Activated T-helper 1 cell treated with anti-CD3 and anti-CD28 coated beads, Interleukin-12 subunit alpha, Interleukin-12 subunit beta, Interleukin-2, Interleukin-4 antibody, amounts not matched to agents 30 ng/mL and 10 ng/mL and 1 ng/mL, durations not matched to agents 14 hours and 24 hours and 36 hours (primary cell): ENCODE results near the gene DPP8. TPM values are rescaled to one million over a fixed set of nuclear protein-coding genes. Genes with fewer than 3 reads are reported as not detected.
"Not testable (repeated sequence)": the region's sequence is repeated elsewhere in the genome, so short reads cannot be mapped to it uniquely, and the experiment has no call there.

Experiments
- DNase-seq: peaks from one replicate; pipeline ENCODE4 v3.0.0; 2021; ENCODE audit warnings: low spot score
- H3K27ac Mint-ChIP-seq: one replicate; pipeline ENCODE4 v1.8.0; 2021; ENCODE audit warnings: mild to moderate bottlenecking, mixed read lengths
- H3K27me3 Mint-ChIP-seq: one replicate; pipeline ENCODE4 v1.8.0; 2022; ENCODE audit warnings: mild to moderate bottlenecking, moderate library complexity, mixed read lengths; ENCODE audit not compliant: insufficient read depth
- H3K36me3 Mint-ChIP-seq: one replicate; pipeline ENCODE4 v1.8.0; 2021; ENCODE audit warnings: low read depth, mixed read lengths
- H3K4me1 Mint-ChIP-seq: one replicate; pipeline ENCODE4 v1.8.0; 2021; ENCODE audit warnings: low read depth, mixed read lengths
- H3K4me3 Mint-ChIP-seq: one replicate; pipeline ENCODE4 v1.8.0; 2021; ENCODE audit warnings: mild to moderate bottlenecking, moderate library complexity, mixed read lengths
- H3K9me3 Mint-ChIP-seq: one replicate; pipeline ENCODE4 v1.8.0; 2021; ENCODE audit warnings: mixed read lengths
- intact Hi-C: fragments of 100-400 bp; cut with micrococcal nuclease; formaldehyde crosslinking; loops from one replicate; pipeline ENCODE4 v1.15.1; 2024
- total RNA-seq: library from RNA; stranded (reverse); gene quantifications from 2 replicates; pipeline ENCODE4 v1.2.3, GENCODE V29; 2022

Gene DPP8
- total RNA-seq, 1 donor from 2014 or later = 34.8 TPM

DNA sequence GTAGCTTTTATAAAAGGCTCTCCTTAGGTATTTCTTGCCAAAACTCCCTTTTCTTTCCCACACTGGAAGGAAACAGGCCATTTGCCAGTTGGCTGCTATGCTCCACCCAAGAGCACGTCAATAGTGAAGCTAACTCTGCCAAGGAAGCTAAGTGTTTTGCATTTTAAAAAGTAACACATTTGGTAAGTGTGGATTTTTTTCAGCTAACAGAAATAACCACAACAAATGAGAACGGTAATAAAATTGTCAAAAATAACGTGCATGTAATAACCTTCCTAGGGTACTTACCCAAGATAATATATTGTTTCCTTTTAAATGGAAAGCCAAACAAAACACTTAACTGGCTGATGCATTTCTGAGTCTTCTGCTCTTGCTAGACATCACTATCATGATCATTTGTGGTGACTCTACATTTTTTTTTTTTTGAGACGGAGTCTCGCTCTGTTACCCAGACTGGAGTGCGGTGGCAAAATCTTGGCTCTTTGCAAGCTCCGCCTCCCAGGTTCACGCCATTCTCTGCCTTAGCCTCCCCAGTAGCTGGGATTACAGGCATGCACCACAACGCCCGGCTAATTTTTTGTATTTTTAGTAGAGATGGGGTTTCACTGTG, 4.6 kb downstream of the DPP8 start:
- no peaks in the 10 kb centered on the region for H3K27me3 Mint-ChIP-seq
- H3K9me3 Mint-ChIP-seq = no peaks in the 10 kb centered on the region
- H3K36me3 Mint-ChIP-seq = peaks cover 22% of the 10 kb centered on the region
- no peak for DNase-seq
- intact Hi-C loops = no loop called here
- no peak overlapping the region for H3K27ac Mint-ChIP-seq
- no peak overlapping the region for H3K4me3 Mint-ChIP-seq
- H3K4me1 Mint-ChIP-seq = peaks cover 40% of the 10 kb centered on the region

DNA sequence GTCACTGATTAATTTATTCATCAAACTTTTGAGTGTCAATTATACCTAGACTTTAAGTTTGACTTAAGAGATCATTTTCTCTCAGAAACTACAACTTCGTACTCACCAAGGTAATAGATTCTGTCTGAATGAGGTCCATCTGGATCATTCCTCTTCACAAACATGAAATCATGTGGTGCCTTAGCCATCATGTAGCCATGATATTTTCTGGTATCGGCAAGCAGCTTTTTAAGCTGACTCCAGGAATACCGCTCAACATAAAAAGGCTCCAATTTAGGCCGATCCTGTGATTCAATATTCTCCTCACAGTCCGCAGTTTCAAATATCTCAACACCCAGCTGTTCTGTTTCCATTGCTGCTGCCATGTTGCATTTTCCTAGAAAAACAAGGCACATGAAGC, 5.3 kb downstream of the DPP8 start:
- H3K4me3 Mint-ChIP-seq = no peak overlapping the region
- H3K9me3 Mint-ChIP-seq = no peaks in the 10 kb centered on the region
- H3K27ac Mint-ChIP-seq = no peak overlapping the region
- peaks cover 40% of the 10 kb centered on the region for H3K4me1 Mint-ChIP-seq
- no peaks in the 10 kb centered on the region for H3K27me3 Mint-ChIP-seq
- peaks cover 23% of the 10 kb centered on the region for H3K36me3 Mint-ChIP-seq
- DNase-seq = no peak
- intact Hi-C loops = no loop called here

- Mint-ChIP-seq H3K9me3 (no peaks in the 10 kb centered on the region), H3K4me3 (no peak overlapping the region), H3K27me3 (no peaks in the 10 kb centered on the region), H3K27ac (peak overlapping the region; percentile 4), H3K36me3 (peaks cover 26% of the 10 kb centered on the region), H3K4me1 (peaks cover 22% of the 10 kb centered on the region)
- DNase-seq = no peak
- intact Hi-C loops = no loop called here
Measured at GRCh38 chr15:65509321-65509720, 8.2 kb downstream of the DPP8 start.

- H3K9me3 Mint-ChIP-seq = no peaks in the 10 kb centered on the region
- DNase-seq = no peak
- H3K4me1 Mint-ChIP-seq = no peaks in the 10 kb centered on the region
- intact Hi-C loops = no loop called here
- no peak overlapping the region for H3K27ac Mint-ChIP-seq
- peaks cover 26% of the 10 kb centered on the region for H3K36me3 Mint-ChIP-seq
- no peaks in the 10 kb centered on the region for H3K27me3 Mint-ChIP-seq
- H3K4me3 Mint-ChIP-seq = no peak overlapping the region
Measured at GRCh38 chr15:65494076-65494475, 23.4 kb downstream of the DPP8 start.

- Mint-ChIP-seq H3K4me1 (no peaks in the 10 kb centered on the region), H3K27me3 (no peaks in the 10 kb centered on the region), H3K36me3 (peaks cover 31% of the 10 kb centered on the region), H3K9me3 (no peaks in the 10 kb centered on the region), H3K4me3 (no peak overlapping the region), H3K27ac (no peak overlapping the region)
- intact Hi-C loops = no loop called here
- DNase-seq = no peak
Measured at GRCh38 chr15:65484876-65485275, 32.6 kb downstream of the DPP8 start.

DNA sequence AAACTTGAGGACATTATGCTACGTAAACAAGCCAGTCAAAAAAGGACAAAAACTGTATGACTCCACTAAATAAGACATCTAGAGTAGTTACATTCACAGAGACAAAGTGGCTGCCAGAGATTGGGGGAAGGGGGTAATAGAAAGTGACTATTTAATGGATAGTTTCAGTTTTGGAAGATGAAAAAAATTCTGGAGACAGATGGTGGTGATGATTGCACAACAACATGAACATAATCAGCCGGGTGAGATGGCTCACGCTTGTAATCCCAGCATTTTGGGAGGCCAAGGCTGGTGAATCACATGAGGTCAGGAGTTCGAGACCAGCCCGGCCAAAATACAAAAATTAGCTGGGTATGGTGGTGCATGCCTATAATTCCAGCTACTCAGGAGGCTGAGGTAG, 40.6 kb downstream of the DPP8 start:
- H3K27me3 Mint-ChIP-seq = no peaks in the 10 kb centered on the region
- peaks cover 10% of the 10 kb centered on the region for H3K4me1 Mint-ChIP-seq
- no peak overlapping the region for H3K4me3 Mint-ChIP-seq
- no peak overlapping the region for H3K27ac Mint-ChIP-seq
- intact Hi-C loops = no loop called here
- peaks cover 25% of the 10 kb centered on the region for H3K36me3 Mint-ChIP-seq
- no peaks in the 10 kb centered on the region for H3K9me3 Mint-ChIP-seq
- DNase-seq = no peak

DNA sequence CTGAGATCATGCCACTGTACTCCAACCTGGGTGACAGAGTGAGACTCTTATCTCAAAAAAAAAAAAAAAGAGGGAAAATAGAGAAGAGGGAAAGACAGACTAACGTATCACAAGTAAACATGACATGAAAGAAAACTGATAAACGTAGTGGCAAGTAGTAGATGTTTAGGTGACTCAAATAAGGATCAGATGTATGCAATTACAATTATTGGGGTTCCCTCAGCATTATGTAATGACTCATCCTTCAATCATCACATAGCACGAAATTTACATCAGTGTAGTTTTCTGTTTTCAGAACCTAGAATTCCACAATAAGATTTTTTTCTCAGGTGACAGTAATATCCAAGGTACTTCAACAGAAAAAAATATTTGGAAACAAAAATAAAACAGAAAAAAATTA, 46.6 kb downstream of the DPP8 start:
- Mint-ChIP-seq H3K27me3 (no peaks in the 10 kb centered on the region), H3K4me1 (no peaks in the 10 kb centered on the region), H3K36me3 (peaks cover 22% of the 10 kb centered on the region), H3K9me3 (no peaks in the 10 kb centered on the region), H3K27ac (no peak overlapping the region), H3K4me3 (no peak overlapping the region)
- intact Hi-C loops = no loop called here
- no peak for DNase-seq

DNA sequence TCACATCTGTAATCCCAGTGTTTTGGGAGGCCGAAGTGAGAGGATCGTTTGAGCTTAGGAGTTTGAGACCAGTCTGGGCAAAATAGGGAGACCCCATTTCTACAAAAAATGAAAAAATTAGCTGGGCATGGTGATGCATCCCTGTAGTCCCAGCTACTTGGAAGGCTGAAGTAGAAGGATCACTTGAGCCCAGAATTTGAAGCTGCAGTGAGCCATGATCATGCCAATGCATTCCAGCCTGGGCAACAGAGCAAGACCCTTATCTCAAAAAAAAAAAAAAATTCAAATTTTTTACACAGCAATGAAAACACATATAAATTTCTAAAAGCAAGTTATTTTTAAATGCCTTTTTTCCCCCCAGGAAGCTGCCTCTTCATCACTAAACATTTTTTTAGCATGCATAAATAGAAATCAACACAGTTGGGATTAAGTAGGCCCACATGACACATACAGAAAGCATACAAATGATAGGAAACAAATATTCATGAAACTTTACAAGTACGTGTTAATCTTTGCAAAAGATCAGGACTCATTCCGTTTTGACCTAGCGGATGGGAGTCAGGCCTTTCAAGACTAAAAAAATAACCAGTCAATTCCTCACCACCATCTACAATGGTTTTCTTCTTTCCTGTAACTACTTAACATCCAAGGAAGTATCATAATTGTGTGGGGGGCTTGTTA, 49.1 kb downstream of the DPP8 start:
- no peaks in the 10 kb centered on the region for H3K4me1 Mint-ChIP-seq
- peaks cover 27% of the 10 kb centered on the region for H3K36me3 Mint-ChIP-seq
- no peak overlapping the region for H3K4me3 Mint-ChIP-seq
- no peaks in the 10 kb centered on the region for H3K27me3 Mint-ChIP-seq
- no peak for DNase-seq
- no peaks in the 10 kb centered on the region for H3K9me3 Mint-ChIP-seq
- intact Hi-C loops = no loop called here
- H3K27ac Mint-ChIP-seq = no peak overlapping the region

DNA sequence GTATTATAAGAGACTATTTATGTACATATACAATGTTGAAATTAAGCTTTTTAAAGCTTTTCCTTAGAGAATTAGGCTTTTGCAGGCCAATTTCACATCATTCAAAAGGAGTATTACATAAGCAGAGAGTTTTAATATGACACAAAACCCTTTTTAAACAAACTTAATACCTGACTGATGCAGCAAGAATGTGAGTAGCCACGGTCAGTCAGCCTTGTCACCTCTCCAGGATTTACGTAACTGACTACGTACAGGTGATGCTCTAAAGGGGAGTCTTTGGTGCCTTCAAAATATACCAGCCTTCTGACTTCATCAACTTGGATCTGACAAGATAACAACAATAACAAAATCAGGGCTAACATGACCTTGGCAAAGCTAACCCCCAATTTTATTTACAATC, 50.6 kb downstream of the DPP8 start:
- Mint-ChIP-seq H3K4me1 (no peaks in the 10 kb centered on the region), H3K27me3 (no peaks in the 10 kb centered on the region), H3K27ac (no peak overlapping the region), H3K4me3 (no peak overlapping the region), H3K36me3 (peaks cover 26% of the 10 kb centered on the region), H3K9me3 (no peaks in the 10 kb centered on the region)
- intact Hi-C loops = no loop called here
- no peak for DNase-seq

DNA sequence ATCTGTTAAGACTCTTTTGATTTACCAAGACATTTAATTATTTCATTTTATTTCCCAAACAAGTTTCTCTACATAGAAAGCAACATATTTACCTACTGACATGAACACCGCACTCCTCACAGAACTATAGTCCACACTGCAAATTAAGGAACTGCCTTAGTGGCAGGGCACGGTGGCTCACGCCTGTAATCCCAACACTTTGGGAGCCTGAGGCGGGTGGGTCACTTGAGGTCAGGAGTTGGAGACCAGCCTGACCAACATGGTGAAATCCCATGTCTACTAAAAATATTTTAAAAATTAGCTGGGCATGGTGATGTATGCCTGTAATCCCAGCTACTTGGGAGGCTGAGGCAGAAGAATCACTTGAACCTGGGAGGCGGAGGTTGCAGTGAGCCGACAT, 54.4 kb downstream of the DPP8 start:
- H3K27me3 Mint-ChIP-seq, H3K27ac Mint-ChIP-seq, H3K9me3 Mint-ChIP-seq, DNase-seq, intact Hi-C loops, H3K4me3 Mint-ChIP-seq: not testable (repeated sequence)
- Mint-ChIP-seq H3K4me1 (peaks cover 12% of the 10 kb centered on the region), H3K36me3 (peaks cover 31% of the 10 kb centered on the region)

DNA sequence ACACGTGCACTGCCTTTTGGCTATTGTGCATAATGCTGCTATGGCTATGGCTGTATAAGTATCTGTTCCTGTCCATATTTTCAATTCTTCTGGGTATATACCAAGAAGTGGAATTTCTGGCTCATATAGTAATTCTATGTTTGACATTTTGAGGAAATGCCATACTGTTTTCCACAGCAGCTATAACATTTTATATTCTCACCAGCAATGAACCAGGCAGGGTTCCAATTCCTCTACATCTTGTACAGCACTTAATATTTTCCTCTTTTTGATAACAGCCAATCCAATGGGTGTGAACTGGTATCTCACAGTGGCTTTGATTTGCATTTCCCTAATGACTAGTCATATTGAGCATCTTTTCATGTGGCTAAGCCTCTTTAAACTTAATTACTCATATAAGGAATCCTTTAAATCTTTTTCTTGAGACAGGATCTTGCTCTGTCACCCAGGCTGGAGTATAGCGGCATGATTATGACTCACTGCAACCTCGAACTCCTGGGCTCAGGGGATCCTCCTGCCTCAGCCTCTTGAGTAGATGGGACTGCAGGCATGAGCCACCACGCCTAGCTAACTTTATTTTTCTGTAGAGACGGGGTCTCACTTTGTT, 56.6 kb downstream of the DPP8 start:
- no peaks in the 10 kb centered on the region for H3K27me3 Mint-ChIP-seq
- H3K9me3 Mint-ChIP-seq = no peaks in the 10 kb centered on the region
- H3K4me1 Mint-ChIP-seq = peaks cover 12% of the 10 kb centered on the region
- H3K27ac Mint-ChIP-seq = no peak overlapping the region
- no peak overlapping the region for H3K4me3 Mint-ChIP-seq
- peaks cover 41% of the 10 kb centered on the region for H3K36me3 Mint-ChIP-seq
- intact Hi-C loops = no loop called here
- DNase-seq = no peak

DNA sequence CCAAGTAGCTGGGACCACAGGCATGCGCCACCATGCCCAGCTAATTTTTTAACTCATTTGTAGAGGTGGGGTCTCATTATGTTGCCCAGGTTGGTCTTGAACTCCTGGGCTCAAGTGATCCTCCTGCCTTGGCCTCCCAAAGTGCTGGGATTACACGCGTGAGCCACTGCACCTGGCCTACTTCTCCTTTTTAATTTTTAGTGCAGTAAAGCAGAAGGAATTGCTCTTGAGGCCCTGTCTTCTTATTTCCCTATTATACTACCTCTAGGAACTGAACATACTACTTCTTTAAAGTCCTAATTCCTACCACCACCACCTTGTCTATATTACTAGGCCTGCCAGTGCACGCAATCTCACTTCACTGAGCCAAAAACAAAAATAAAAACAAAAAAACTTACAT, 62.2 kb downstream of the DPP8 start:
- H3K27ac Mint-ChIP-seq = peak overlapping the region; percentile 51
- H3K9me3 Mint-ChIP-seq, H3K4me3 Mint-ChIP-seq, H3K4me1 Mint-ChIP-seq, H3K27me3 Mint-ChIP-seq, DNase-seq, intact Hi-C loops: not testable (repeated sequence)
- peaks cover 42% of the 10 kb centered on the region for H3K36me3 Mint-ChIP-seq

DNA sequence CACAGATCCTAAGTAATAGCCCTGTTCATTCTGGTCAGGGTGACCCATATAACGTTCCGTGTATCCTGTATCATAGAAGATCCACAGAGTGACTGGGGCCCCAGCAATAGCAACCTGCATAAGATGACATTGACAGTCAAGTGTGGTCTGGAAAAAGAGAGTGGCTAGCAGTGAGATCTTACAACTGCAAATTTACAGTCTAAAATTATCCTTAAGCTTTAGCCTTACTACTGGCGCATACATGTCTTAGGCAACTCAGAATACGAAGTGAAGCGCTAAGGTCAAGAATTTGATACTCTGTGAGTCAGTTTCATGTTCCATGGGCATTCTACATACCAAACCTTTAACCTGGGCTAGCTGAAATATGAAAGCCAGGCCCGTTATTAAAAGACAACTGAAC, 65.5 kb downstream of the DPP8 start:
- intact Hi-C loops = no loop called here
- peaks cover 30% of the 10 kb centered on the region for H3K36me3 Mint-ChIP-seq

More for the DNA sequence above, 65.5 kb downstream of the DPP8 start:
- Mint-ChIP-seq H3K9me3 (no peaks in the 10 kb centered on the region), H3K4me3 (no peak overlapping the region), H3K27me3 (no peaks in the 10 kb centered on the region), H3K4me1 (no peaks in the 10 kb centered on the region), H3K27ac (no peak overlapping the region)
- DNase-seq = no peak
